DOHH2 (cell line): ENCODE data around the gene DGCR2.
"Not testable (repeated sequence)": the region's sequence is repeated elsewhere in the genome, so short reads cannot be mapped to it uniquely, and the experiment has no call there.

ENCODE experiments used
- CTCF ChIP-seq: fragments of 200-600 bp; sonication (generic); IDR thresholded peaks from one replicate; pipeline ENCODE4 v1.5.1; 2014; ENCODE audit warnings: antibody characterized with exemption, mild to moderate bottlenecking, low read depth, low read length; ENCODE audit not compliant: poor library complexity, severe bottlenecking
- EZH2phosphoT487 ChIP-seq: fragments of 200-600 bp; sonication (generic); IDR thresholded peaks from 2 replicates; pipeline ENCODE4 v1.6.1; 2017; ENCODE audit warnings: borderline replicate concordance, mild to moderate bottlenecking, antibody characterized with exemption, low read length, moderate library complexity, mixed read lengths

GRCh38 chr22:19034724-19035120 lies 87.5 kb downstream of the DGCR2 start:
- not testable (repeated sequence) for TF ChIP-seq CTCF, EZH2phosphoT487
